GM12864 (cell line): ENCODE results near the gene LLGL2.
A peak's percentile ranks its signal among the peaks of the same experiment; 100 is the strongest.

Source experiments
- DNase-seq: peaks from one replicate; pipeline ENCODE4 v3.0.0-alpha.2; 2011; ENCODE audit warnings: low read depth
- H3K4me3 ChIP-seq: 2 replicates; pipeline ENCODE4 v1.5.1; 2011; ENCODE audit warnings: mild to moderate bottlenecking, low read depth, low read length, control low read depth
- CTCF ChIP-seq: IDR thresholded peaks from 2 replicates; pipeline ENCODE4 v1.5.1; 2011; ENCODE audit warnings: low read depth, mild to moderate bottlenecking, moderate library complexity, low read length, control low read depth, inconsistent platforms; ENCODE audit errors: missing control alignments

The LLGL2 gene

GRCh38 chr17:75514299-75514918, 11.1 kb upstream of the LLGL2 start:
- TF ChIP-seq CTCF = no peak
- no peak overlapping the region for H3K4me3 ChIP-seq
- DNase-seq = no peak

GRCh38 chr17:75514919-75515495, 10.5 kb upstream of the LLGL2 start:
- peak overlapping the region; percentile 88 for H3K4me3 ChIP-seq
- no peak for TF ChIP-seq CTCF
- no peak for DNase-seq

- DNase-seq = no peak
- TF ChIP-seq CTCF = peak; percentile 96
- H3K4me3 ChIP-seq = peak within 1 kb of the TSS; percentile 88
Measured at GRCh38 chr17:75515496-75516254, 9.8 kb upstream of the LLGL2 start, which contains the start of gene CASKIN2. Gene CASKIN2 (minus strand): TSS chr17:75515537. CDS start chr17:75513804, 1,733 bp downstream.

- DNase-seq = peak; percentile 49
- peak within 1 kb of the TSS; percentile 88 for H3K4me3 ChIP-seq
- TF ChIP-seq CTCF = no peak
Measured at GRCh38 chr17:75516255-75516618, 9.3 kb upstream of the LLGL2 start, which contains the start of gene TSEN54. Gene TSEN54 (plus strand): TSS chr17:75516528. CDS start chr17:75516561, 33 bp downstream.

GRCh38 chr17:75516619-75517296, 8.7 kb upstream of the LLGL2 start:
- DNase-seq = no peak
- peak overlapping the region; percentile 88 for H3K4me3 ChIP-seq
- no peak for TF ChIP-seq CTCF

- H3K4me3 ChIP-seq = peak overlapping the region; percentile 88
- DNase-seq = no peak
- TF ChIP-seq CTCF = peak; percentile 36
Measured at GRCh38 chr17:75517297-75517865, 8.1 kb upstream of the LLGL2 start.
